K562 (cell line): ENCODE results near the gene USP28. TPM values are rescaled to one million over a fixed set of nuclear protein-coding genes. Genes with fewer than 3 reads are reported as not detected.

Experiments
- AFF4 ChIP-seq: sonication (generic); formaldehyde crosslinking; IDR thresholded peaks from 2 replicates; pipeline ENCODE4 v1.8.0; 2023; ENCODE audit warnings: mild to moderate bottlenecking, missing genetic modification reagents
- E2F6 ChIP-seq, 2 experiments: IDR thresholded peaks; 2 replicates each; pipeline ENCODE4 v1.6.1; 2011; ENCODE audit warnings: borderline replicate concordance in 1 of 2, control low read depth in 1 of 2, low read depth in 1 of 2, low read length in 1 of 2, mild to moderate bottlenecking in 1 of 2, mixed read lengths in 1 of 2, moderate library complexity in 1 of 2; ENCODE audit not compliant: insufficient read depth in 1 of 2, insufficient read length in 1 of 2, poor library complexity in 1 of 2, severe bottlenecking in 1 of 2; ENCODE audit errors: extremely low read depth in 1 of 2
- ELF2 ChIP-seq: fragments of 250-450 bp; sonication (Bioruptor Pico); IDR thresholded peaks from 2 replicates; pipeline ENCODE4 v1.5.0; 2021; ENCODE audit warnings: mild to moderate bottlenecking
- IFI16 ChIP-seq: fragments of 250-450 bp; sonication (Bioruptor Pico); IDR thresholded peaks from 2 replicates; pipeline ENCODE4 v2.1.2; 2022; ENCODE audit warnings: mild to moderate bottlenecking, inconsistent platforms
- MYBL2 ChIP-seq, 2 experiments: fragments of 450-650 bp in 1 of 2; sonication (generic) in 1 of 2; formaldehyde crosslinking in 1 of 2; IDR thresholded peaks; 2 replicates each; pipeline versions ENCODE4 v1.6.1 to v1.8.1; 2017 to 2022; ENCODE audit warnings: borderline replicate concordance in 1 of 2, inconsistent platforms in 1 of 2, low read depth in 1 of 2, mild to moderate bottlenecking in 1 of 2, missing genetic modification reagents in 1 of 2, moderate library complexity in 1 of 2
- TFAM ChIP-seq: fragments of 250-450 bp; sonication (Bioruptor Pico); conservative IDR thresholded peaks from 2 replicates; pipeline ENCODE4 v1.5.0; 2021; ENCODE audit warnings: mild to moderate bottlenecking, moderate library complexity
- ZBTB40 ChIP-seq, 2 experiments: fragments of 450-650 bp in 1 of 2; sonication (generic) in 1 of 2; formaldehyde crosslinking in 1 of 2; IDR thresholded peaks; 2 replicates each; pipeline versions ENCODE4 v1.7.1 to v1.9.0; 2016 to 2022; ENCODE audit warnings: inconsistent platforms in 1 of 2, mild to moderate bottlenecking in 1 of 2, missing genetic modification reagents in 1 of 2
- ZNF232 ChIP-seq: sonication (generic); formaldehyde crosslinking; IDR thresholded peaks from 2 replicates; pipeline ENCODE4 v1.8.0; 2022; ENCODE audit warnings: mild to moderate bottlenecking, missing genetic modification reagents
- polyA plus RNA-seq, 8 experiments: library from polyadenylated mRNA; depleted of rRNA in 4 of 8; stranded (reverse) in 5 of 8; unstranded in 3 of 8; fragments of >200 nt; fragmentation: Nextera tagmentation in 2 of 8; fragmentation: Illumina TruSeq in 1 of 8; extraction: Ambion mirVana in 2 of 8; extraction: Trizol in 1 of 8; gene quantifications; 2 replicates each; pipeline versions ENCODE4 v1.2.1 to v1.2.3, GENCODE V29; 2011 to 2014; ENCODE audit warnings: inconsistent platforms in 1 of 8, missing spikeins in 1 of 8
- total RNA-seq, 7 experiments: library from RNA; depleted of rRNA in 6 of 7; stranded (reverse); fragments of >200 nt in 6 of 7; fragmentation: Illumina TruSeq in 2 of 7; extraction: Trizol in 2 of 7; gene quantifications; 2 replicates each; pipeline versions ENCODE4 v1.2.1 to v1.2.3, GENCODE V29; 2011 to 2021; ENCODE audit warnings: low replicate concordance in 1 of 7

Gene USP28
- total and polyA plus RNA-seq, 9 of the 15 experiments (the other 6 are each of a cell fraction or from before 2014, with no cell fraction given): 3.7 to 42.7 (median 20.3) TPM

- TF ChIP-seq ZBTB40 (IDR thresholded peaks at IDR 0.05): no peak
- no peak for TF ChIP-seq ZBTB40 (CRISPR knock-in tag; IDR thresholded peaks at IDR 0.05)
- TF ChIP-seq ZNF232 (CRISPR knock-in tag): no peak
- TF ChIP-seq AFF4: peak; percentile 81; the same call in 1 of the 2 replicates
- no peak for TF ChIP-seq TFAM
- TF ChIP-seq E2F6 (IDR thresholded peaks at IDR 0.05; ENCODE audit: borderline replicate concordance in 1 of 2, extremely low read depth in 1 of 2, insufficient read depth in 1 of 2, insufficient read length in 1 of 2, low read depth in 1 of 2, low read length in 1 of 2, poor library complexity in 1 of 2, severe bottlenecking in 1 of 2): peak; percentile 64 to 86
- 0 out of 2 replicates have a peak, but pooled peaks have one; percentile 20 for TF ChIP-seq ELF2
- TF ChIP-seq IFI16 (CRISPR knock-in tag): no peak
- no peak for TF ChIP-seq MYBL2 (IDR thresholded peaks at IDR 0.05; ENCODE audit: low read depth)
- no peak for TF ChIP-seq MYBL2 (CRISPR knock-in tag; IDR thresholded peaks at IDR 0.05; ENCODE audit: borderline replicate concordance)
Measured at GRCh38 chr11:113875234-113876073, at the start of gene USP28 (continued).
